Astrocyte (in vitro differentiated cells and primary cell): ENCODE results near the gene KIFAP3.

ENCODE experiments used
- EZH2 ChIP-seq: IDR thresholded peaks from 2 replicates; pipeline ENCODE4 v1.6.1; 2012; ENCODE audit warnings: mild to moderate bottlenecking, low read length, inconsistent platforms; ENCODE audit not compliant: insufficient read depth
- TF ChIP-seq, protein P1 (sequence below): IDR thresholded peaks from 2 replicates; pipeline ENCODE4 v1.5.1; 2011; ENCODE audit warnings: low read depth, mild to moderate bottlenecking, inconsistent platforms, low read length, moderate library complexity; ENCODE audit not compliant: insufficient read depth

- TF ChIP-seq, protein P1, sequence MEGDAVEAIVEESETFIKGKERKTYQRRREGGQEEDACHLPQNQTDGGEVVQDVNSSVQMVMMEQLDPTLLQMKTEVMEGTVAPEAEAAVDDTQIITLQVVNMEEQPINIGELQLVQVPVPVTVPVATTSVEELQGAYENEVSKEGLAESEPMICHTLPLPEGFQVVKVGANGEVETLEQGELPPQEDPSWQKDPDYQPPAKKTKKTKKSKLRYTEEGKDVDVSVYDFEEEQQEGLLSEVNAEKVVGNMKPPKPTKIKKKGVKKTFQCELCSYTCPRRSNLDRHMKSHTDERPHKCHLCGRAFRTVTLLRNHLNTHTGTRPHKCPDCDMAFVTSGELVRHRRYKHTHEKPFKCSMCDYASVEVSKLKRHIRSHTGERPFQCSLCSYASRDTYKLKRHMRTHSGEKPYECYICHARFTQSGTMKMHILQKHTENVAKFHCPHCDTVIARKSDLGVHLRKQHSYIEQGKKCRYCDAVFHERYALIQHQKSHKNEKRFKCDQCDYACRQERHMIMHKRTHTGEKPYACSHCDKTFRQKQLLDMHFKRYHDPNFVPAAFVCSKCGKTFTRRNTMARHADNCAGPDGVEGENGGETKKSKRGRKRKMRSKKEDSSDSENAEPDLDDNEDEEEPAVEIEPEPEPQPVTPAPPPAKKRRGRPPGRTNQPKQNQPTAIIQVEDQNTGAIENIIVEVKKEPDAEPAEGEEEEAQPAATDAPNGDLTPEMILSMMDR: no peak
- TF ChIP-seq EZH2: no peak
Measured at GRCh38 chr1:170085091-170085490, 10.6 kb upstream of the KIFAP3 start.
